Subcutaneous adipose tissue (tissue), 4 donors: Measurements from ENCODE around the gene CORO7. TPM values are rescaled to one million over a fixed set of nuclear protein-coding genes. Genes with fewer than 3 reads are reported as not detected.

Experiments
- total RNA-seq, 4 donors: library from RNA; depleted of rRNA; stranded (reverse); fragments of >200 nt; gene quantifications; one replicate each; pipeline ENCODE4 v1.1.0, GENCODE V29; 2016
- TF ChIP-seq, protein P1 (sequence below): fragments of 450-650 bp; IDR thresholded peaks from one replicate; pipeline ENCODE4 v1.5.1; 2016; ENCODE audit warnings: low read depth, mild to moderate bottlenecking, control low read depth, antibody characterized with exemption, moderate library complexity

CORO7 gene
- total RNA-seq, 4 donors from 2014 or later = 15.5 to 40.9 (median 24.7) TPM

GRCh38 chr16:4385066-4385788, 31.2 kb downstream of the CORO7 start:
- TF ChIP-seq, protein P1, sequence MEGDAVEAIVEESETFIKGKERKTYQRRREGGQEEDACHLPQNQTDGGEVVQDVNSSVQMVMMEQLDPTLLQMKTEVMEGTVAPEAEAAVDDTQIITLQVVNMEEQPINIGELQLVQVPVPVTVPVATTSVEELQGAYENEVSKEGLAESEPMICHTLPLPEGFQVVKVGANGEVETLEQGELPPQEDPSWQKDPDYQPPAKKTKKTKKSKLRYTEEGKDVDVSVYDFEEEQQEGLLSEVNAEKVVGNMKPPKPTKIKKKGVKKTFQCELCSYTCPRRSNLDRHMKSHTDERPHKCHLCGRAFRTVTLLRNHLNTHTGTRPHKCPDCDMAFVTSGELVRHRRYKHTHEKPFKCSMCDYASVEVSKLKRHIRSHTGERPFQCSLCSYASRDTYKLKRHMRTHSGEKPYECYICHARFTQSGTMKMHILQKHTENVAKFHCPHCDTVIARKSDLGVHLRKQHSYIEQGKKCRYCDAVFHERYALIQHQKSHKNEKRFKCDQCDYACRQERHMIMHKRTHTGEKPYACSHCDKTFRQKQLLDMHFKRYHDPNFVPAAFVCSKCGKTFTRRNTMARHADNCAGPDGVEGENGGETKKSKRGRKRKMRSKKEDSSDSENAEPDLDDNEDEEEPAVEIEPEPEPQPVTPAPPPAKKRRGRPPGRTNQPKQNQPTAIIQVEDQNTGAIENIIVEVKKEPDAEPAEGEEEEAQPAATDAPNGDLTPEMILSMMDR = no peak

DNA sequence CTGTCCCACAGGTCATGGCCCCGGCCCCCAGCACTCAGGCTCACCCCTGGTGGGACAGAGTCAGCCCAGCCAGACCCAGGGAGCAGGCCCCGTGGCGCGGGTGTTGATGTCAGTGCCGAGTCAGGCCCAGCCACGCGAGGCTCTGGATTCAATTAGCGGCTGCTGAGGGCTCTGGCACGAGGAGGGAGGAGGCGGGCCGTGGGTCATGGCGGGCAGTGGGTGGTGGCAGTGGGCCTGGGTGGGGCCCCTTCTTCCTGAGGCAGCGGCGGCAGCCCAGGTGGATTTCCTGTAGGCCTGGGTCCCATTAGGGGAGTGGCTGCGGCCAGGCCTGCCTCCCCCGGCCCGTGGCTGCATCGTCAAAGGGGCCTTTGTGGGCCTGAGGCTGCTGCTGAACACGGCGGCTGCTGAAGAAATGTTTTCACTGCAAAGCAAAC, 31.9 kb downstream of the CORO7 start:
- TF ChIP-seq, protein P1 = no peak

DNA sequence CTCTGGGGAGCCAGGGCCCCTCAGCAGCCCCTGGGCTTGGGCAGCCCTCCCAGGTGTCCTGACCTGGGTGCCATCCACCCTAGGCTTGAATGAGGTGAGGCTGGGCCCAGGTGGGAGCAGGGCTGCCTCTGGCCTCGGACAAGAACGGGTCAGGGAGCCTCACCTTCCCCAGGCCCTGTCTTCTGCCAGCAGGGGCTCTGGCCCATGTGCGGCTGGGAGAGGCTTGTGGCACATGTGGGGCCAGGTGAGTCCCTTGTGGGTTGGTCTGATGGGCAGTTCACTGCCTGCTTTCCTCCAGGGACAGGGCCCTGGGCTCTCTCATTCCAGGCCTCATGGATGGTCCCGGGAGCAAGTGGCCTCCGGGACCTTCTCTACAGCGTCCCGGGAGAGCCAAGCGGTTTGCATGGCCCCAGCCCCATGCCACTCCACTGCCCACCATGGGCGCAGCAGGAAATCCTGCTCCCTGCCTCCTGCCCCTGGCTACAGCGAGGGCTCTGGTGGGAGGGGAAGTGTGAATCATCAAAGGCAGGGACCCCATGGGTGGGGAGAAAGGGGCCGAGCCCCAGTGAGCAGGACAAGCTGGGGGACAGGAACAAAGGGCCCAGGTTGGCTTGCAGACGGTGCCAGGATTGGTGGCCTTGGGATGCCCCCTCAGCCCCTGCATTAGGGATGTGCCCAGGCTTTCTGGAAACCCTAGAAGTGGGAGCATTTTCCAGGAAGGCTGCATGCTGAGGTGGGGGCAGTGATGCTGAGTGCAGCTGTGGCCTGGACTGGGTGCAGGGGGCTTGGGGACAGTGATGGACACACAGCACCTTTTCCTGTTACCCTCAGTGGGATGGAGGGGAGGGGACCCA, 32.6 kb downstream of the CORO7 start:
- TF ChIP-seq, protein P1 = no peak

DNA sequence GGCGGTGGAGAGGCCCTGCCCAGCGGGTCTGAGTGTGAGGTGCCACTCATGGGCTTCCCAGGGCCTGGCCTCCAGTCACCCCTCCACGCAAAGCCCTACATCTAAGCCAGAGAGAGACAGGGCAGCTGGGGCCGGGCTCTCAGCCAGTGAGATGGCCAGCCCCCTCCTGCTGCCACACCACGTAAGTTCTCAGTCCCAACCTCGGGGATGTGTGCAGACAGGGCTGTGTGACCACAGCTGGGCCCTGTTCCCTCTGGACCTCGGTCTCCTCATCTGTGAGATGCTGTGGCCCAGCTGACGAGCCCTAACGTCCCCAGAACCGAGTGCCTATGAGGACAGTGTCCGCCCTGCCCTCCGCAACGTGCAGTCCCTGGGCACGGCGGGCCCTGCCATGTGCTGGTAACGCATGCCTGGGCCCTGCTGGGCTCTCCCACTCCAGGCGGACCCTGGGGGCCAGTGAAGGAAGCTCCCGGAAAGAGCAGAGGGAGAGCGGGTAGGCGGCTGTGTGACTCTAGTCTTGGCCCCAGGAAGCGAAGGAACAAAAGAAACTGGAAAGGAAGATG, 33.5 kb downstream of the CORO7 start:
- TF ChIP-seq, protein P1 = no peak

- TF ChIP-seq, protein P1 = no peak
Observed at GRCh38 chr16:4381935-4382794, 34.2 kb downstream of the CORO7 start.

GRCh38 chr16:4381072-4381934, 35.1 kb downstream of the CORO7 start:
- TF ChIP-seq, protein P1 = no peak
